NCI-H2029 treated with DMSO at 0.1 percent for 48 hours (cell line): ENCODE results near the gene TLR4.

Experiments used
- DNase-seq: peaks from one replicate; lab custom pipeline; 2025; lab: John Stamatoyannopoulos, UW

Gene TLR4

DNA sequence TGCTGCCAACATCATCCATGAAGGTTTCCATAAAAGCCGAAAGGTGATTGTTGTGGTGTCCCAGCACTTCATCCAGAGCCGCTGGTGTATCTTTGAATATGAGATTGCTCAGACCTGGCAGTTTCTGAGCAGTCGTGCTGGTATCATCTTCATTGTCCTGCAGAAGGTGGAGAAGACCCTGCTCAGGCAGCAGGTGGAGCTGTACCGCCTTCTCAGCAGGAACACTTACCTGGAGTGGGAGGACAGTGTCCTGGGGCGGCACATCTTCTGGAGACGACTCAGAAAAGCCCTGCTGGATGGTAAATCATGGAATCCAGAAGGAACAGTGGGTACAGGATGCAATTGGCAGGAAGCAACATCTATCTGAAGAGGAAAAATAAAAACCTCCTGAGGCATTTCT lies 10.1 kb downstream of the TLR4 start:
- DNase-seq = no peak

DNA sequence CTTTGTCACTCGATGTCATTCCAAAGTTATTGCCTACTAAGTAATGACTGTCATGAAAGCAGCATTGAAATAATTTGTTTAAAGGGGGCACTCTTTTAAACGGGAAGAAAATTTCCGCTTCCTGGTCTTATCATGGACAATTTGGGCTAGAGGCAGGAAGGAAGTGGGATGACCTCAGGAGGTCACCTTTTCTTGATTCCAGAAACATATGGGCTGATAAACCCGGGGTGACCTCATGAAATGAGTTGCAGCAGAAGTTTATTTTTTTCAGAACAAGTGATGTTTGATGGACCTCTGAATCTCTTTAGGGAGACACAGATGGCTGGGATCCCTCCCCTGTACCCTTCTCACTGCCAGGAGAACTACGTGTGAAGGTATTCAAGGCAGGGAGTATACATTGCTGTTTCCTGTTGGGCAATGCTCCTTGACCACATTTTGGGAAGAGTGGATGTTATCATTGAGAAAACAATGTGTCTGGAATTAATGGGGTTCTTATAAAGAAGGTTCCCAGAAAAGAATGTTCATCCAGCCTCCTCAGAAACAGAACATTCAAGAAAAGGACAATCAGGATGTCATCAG lies 11.3 kb downstream of the TLR4 start:
- no peak for DNase-seq

DNA sequence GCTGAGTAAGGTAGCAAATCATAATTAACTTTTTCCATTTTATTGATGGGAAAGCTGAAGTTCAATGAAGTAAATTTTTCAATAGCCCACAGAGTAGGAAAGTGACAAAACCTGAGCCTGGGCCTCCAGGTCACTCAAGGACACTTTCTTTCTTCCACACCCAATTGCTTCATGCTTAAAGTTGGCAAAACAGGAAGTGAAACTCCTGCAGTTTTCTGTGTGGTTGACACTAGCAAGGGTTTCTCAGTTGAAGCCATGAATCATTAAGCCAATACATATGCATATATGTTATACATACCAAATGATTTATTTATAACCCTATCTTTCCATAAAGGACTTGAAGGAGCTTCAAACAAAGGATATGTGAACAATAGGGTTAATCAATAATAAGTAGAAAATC lies 13.9 kb downstream of the TLR4 start:
- DNase-seq = no peak

DNA sequence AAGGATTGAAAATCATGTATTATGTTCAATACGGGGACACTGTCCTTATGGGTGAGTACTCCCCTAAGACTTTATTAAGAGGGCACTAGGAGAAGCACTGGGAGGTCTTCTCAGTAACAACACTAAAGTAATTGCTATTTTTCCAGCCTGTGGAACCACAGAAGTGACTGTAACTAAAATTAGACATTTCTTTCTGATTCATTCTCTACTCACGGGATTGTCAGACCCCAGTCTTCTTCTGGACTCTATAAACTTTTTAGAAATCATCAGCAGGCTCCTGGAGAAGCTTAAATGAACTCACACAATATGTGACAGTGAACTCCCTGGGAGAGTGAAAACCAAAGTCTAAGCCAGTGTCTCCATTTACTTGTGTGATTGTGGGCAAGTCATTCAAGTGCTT lies 14.5 kb downstream of the TLR4 start:
- DNase-seq = no peak

DNA sequence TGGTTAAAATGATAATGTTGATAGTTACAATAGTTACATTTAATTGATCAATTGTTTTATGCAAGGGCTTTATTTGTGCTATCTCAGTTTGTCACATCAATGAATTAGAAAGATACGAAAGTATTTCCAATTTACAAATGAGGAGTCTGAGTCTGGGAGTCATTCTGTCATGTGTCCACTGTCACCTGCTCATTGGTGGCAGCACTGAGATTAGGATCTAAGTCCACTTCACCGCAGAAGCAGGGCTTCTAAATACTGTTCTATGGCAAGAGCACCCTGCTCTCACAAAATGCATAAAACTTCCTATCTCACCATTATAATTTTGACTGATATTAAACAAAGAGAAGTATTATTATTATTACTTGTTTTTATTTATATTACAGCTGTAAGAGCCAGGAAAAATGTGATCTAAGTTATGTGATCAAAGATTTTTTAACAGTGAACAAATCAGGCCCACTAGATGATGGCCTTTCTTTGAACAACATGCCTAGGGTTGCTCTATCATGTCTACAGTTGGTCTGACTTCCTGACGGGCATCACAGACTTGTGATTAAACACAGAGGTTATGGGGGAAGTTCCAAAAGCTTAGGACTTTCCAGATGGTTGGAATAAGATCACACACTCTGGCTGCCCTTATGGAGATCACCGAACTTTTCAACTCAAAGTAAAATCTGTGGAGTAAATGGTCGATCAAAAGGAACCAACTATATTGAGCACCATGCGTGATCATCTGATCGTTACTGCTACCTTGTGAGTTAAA lies 15.1 kb downstream of the TLR4 start:
- DNase-seq = no peak

DNA sequence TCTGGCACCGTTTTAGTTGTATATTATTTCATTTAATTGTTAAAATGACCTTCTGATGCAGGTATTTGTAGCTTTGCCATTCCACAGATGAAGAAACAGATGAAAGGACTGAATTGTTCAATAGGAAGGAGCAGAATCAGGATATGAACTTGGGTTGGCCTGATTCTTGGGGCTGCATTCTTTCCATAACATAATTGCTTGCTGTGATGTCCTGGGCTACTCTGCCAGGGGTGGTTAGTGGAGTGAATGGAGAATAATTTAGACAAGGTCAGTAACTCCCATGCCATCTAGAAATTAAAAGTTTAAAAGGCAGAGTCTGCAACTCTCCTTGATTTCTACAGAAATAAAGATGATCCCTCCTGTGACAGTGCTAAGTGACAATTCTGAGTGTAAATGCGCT lies 15.9 kb downstream of the TLR4 start:
- DNase-seq = no peak

DNA sequence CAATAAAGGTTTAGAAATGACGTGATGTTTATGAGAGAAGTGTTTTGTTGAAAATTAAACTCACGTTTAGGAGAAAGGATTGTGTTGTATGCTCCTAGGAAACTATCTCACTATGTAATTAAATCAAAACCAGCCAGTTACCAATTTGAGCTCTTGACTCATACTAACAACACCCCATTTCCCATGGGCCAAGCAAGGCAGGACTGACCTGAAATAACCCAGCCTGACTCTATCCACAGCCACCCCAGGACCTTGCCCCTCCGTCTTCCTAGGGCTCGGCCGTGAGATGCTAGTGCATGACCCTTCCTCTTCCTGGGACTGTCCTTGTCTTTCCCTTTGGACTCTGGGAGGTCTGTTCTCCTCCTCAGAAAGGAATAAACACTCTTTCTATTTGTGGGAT lies 16.4 kb downstream of the TLR4 start:
- no peak for DNase-seq

DNA sequence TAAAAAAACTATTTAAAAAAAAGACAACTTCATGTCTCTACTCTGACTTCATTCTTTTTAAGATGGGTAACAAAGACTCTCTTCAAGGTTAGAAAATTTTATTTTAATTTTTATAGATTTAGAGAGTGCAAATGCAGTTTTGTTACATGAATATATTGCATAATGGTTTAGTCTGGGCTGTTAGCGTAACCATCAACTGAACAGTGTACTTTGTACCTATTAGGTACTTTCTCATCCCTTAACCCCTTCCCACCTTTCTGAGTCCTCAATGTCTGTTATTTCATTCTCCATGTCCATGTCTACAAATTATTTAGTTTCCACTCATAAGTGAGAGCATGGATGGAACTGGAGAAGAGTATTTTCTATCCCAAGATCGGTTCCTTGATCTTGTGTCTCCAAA lies 16.8 kb downstream of the TLR4 start:
- DNase-seq = no peak

DNA sequence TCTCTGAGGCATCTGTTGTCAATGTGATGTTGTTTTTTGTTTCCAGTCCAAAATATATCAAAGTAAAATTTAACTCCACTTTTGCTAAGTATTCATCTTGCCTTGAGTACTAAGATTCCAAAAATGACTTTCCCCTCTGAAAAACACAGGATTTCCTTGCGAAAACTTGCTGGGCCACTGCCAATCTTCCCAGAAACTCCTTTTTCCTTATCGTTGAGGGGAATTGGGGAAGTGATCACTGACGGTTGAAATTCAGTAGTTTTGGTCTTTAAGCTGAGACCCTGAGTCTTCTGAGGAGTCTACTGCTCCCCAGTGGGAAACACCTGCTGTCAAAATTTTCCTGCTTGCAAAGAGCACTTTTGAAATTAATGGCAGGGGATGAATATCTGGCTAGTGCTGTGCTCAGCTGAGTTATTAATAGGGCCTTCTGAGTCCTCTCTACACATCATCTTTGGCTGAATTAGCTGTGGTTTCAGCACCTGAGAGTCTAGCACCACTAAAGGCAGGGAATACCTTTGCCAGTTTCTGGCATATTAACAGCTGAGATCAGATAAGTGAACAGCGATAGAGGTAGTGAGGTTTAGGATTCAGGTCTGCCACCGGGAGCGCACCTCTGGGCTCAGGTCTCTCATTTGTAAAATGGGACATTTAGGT lies 18.0 kb downstream of the TLR4 start:
- no peak for DNase-seq

DNA sequence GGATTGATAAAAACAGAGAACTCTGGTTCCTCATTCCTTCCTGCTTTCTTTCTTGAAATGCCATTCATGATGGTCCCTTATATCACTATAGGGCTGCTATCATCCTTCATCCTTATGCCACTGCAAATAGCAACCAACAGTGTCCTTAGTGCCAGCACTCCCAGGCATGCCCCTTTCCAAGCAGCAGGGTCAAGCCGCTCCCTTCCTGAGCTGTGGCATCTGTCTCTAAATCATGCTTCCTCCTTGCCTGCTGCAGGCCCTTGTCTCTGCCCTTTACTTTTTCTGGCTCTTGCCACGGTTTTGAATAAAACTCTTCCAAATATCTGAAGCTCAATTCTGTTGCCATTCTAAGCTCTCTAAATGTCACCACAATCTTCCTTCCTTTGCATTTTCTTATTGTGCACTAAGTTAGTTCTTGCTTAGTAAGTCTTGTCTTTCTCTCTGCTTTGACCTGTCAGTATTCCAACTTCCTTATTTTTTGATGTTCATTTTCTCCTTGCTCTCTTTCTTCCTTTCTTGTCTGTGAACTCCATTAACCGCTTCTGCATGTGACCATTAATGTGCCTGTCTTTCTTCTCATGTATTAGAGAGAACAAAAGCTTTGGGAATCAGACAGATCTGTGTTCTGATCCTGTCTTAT lies 19.9 kb downstream of the TLR4 start:
- DNase-seq = no peak

DNA sequence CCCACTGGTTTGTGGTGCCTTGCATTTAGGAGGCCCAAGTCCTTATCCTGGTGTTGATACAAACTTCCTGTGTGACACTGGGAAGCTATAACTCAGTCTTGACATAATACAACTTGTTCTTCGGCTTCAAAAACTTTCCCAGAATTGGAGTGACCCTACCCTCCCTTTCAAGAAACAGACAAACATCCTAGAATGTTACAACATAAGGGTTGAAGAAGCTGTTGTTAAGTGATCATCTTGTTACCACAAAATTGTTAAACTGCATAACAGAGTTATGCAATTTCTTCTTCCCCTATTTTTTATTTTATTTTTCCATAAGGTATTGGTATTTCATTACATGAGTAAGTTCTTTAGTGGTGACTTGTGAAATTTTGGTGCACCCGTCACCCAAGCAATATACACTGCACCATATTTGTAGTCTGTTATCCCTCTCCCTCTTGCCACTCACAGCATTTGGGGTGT lies 21.3 kb downstream of the TLR4 start:
- no peak for DNase-seq

DNA sequence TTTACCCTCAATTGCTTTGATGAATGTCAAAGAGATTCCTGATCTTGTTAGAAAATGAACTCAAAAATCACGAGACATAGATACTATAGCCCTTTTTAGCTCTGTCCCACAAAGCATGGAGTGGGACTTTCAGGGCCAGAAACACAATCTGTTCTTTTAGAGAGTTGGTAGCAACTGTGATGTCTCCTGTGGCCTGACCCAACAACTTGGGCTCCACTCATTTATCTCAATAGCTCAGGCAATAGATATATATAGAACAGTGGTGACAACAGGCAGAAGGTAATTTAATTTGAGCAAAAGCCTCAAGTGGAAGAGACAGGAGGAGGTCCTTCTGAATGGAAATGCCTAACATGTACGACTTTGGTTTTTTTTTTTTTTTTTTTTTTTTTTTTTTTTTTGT lies 25.2 kb downstream of the TLR4 start:
- no peak for DNase-seq

DNA sequence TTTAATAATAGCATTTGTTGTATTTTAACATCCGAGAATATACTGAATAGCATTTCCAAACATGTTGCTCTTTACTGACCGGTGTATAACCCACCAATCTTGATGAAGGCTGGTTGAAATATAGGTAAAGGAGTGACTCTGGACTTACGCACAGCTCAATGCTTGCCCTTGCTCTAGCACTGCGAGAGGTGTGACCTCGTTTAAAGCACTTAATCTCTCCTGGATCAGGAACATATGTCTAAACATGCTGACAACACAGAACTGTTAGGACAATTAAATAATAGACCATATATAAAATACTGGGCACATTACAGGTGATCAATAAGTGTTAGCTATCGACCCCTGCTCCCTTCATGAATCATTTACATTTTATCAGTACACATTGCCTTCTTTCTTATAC lies 28.3 kb downstream of the TLR4 start:
- DNase-seq = no peak

DNA sequence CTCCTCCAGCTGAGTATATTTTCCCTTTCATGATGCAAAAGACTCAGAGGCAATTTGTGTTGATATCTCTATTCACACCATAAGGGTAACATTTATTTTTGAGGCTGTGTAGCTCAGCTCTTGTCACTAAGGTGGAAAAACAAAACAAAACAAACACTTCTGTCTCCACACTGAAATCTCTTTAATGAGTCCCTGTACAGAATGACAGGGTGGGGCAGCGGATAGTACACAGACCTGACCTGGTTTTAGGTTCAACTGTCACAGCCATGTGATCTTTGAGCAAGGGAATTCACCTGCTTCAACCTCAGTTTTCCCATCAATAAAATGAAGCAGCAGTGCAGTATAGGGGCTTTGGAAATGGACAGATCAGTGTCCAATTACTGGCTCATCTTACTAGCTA lies 29.3 kb downstream of the TLR4 start:
- DNase-seq = peak; percentile 61

DNA sequence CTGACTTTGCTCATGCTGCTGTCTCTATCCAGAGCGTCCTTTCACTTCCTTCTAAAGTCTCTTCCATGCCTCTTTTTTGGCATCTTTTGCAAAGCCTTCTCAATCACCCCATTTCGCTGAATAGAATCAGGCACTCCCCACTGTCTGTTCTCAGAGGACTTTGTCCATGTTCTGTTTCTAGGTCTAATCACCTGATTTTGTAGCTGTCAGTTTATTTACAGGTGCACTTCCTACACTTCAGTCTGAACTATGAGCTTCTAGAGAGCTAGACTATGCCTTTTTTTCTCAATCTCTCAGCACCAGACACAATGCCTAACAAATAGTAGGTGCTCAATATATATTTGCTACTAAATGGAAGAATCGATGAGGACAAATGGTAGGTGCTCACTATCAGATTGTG lies 29.9 kb downstream of the TLR4 start:
- no peak for DNase-seq

DNA sequence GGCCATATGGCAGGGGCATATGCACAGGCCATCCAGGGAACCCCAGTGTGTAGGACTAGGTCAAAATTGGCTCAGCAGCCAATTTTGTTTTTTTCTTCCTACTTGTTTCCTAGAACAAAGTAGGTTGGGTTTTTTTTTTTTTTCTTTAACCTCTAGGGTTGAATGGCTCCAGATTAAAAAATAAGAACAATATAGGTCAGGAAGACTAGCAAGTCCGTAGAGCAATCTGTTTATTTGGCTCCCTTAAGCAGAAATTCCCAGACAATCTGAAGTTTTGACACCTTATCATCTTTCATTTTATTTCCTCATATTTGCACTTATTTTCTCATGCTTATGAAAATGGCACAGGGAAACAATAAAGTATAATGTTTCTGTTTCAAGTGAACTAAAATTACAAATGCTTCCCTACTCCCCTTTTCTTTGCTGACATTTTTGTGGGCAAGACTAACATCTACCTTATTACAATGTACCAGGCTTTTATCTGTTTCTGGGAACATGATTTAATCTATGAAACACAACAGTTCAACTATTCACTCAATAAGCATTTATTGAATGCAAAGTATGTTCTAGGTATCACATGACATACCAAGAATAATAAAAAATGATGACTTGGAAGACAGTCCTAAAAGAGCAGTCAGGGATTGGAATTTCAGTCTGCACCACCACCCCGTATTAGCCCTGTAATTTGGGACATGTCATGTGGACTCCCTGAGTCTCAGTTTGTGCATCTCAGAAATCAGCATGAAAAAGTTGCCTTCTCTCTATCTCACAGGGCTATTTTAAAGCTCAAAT lies 30.5 kb downstream of the TLR4 start:
- no peak for DNase-seq

DNA sequence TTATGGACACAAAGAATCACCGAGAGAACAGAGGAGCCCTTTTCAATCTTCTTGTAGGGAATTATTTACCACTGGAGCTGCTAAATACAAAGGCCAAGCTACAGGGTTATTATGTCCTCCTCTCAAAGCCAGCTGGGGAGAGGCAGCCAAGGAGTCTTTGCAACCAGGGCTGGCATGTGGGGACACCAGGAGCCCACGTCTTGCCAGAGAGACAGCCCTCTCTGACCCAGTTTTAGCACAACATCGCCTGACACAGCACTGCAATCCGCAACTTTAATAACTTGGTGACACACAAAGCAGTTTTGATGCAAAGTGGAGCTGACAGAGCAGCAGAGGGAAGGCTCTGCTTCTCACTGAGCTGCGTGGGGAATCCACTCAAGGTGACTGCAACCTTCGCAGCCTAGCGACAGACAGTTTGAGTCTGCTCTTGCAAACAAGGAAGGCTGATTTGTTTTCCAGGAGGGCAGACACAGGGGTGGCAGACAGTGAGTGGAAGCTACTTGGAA lies 33.6 kb downstream of the TLR4 start:
- no peak for DNase-seq

DNA sequence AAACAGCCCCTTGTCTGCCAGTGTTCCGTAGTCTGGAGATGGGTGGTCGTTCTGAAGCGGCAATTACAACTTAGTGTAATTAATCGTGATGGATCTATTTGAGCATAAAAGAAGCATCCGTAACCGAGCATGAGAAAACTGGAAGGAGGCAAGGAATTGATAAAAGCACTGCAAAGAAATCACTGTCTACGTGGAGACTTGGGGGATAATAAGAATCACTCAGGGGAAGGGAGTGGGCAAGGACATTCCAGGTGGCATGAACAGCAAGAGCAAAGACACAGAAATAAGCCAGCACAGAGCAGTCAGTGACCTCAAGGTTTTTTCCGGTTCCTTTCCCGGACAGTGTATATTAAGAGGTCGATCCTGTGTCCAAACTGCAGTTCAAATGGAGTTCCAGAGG lies 35.0 kb downstream of the TLR4 start:
- DNase-seq = no peak

DNA sequence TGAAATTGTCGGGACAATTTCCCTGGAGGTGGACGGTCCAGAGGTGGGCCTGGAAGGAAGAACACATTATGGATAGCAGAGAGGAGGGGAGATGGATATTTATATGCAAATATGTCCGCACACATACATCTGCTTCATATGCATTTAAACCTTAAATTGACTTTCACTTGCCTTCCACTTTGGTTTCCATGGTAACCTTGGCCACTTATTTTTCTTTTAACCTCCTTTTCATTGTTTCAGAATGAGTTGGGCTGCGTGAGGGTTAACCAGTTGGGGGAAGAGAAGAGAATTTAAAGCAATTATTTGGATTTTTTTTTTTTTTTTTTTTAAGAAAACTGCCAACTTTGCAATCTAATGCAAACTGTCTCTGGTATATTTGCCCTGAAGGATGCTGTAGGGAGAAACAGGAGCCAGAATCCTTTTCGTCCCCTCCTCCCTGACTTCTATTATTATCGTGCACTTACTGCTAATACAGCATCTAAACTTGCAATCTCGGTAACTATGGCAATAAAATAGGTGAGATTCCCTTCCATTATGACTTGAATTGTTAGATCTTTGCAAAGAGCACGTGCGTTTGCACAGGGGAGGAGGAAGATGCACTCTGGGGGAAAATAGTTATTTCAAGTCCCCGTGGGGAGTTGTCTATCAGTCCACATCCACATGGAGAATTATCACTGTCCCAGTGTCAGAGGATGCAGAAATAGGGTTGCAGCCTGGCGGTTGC lies 35.6 kb downstream of the TLR4 start:
- no peak for DNase-seq

DNA sequence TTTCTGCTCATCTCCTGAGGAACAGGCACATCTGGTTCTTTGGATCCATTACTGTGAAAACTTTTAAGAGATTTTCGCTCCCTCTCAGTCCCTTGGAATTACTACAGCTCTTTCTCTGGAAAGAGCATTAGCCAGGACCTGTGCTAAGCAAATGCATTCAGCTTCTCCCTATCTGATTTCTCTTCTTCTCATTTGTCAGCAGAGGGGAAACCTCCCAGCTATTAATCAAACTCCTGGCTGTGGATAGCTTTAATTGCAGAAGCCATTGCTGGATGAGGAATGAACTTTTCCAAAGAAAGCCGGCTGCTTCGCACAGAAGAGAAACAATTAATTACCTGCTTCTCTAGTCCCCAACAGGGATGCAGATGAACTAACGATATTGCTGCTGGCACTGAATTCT lies 37.9 kb downstream of the TLR4 start:
- DNase-seq = no peak

DNA sequence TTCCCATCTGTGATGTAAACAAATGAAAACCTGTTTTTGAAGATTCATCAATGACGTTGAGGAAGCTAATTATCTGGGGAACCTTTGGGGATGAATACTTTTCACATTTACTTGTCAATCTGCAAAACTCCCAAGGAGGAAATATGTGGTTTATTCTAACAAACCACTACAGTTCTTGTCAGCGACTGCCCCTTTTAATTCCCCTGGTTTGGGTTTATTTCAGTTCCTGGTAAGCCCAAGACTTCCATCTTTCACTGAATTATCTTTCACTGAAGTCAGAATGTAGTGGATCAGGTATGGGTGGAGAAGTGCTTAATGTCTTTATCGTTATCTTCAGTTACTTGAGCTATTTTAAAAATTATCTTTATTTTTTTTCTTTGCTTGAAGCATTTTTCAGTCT lies 40.2 kb downstream of the TLR4 start:
- no peak for DNase-seq
